HCT116 (cell line): ENCODE results near the gene NFATC3. TPM values are rescaled to one million over a fixed set of nuclear protein-coding genes. Genes with fewer than 3 reads are reported as not detected.
A peak's percentile ranks its signal among the peaks of the same experiment; 100 is the strongest.

Experiments used
- ATAC-seq: fragments of 200-7000 bp; cut with Tn5 transposase; 2 replicates; pipeline ENCODE4 v1.9.1; 2020; ENCODE audit warnings: mild to moderate bottlenecking, moderate library complexity
- BruUV-seq: library from RNA; stranded (reverse); fragments of 400-500 nt; replicated peaks from 2 replicates; lab custom pipeline; 2021; lab: Mats Ljungman, UMichigan
- CTCF ChIA-PET: fragments of 300-600 bp; sonication (Branson Sonifier 250); formaldehyde crosslinking; loops from one replicate; lab custom pipeline; 2021; ENCODE audit warnings: antibody characterized with exemption; lab: Charles Lee
- POLR2A ChIA-PET: fragments of 300-600, 350-600 bp; sonication (Branson Sonifier 250); formaldehyde crosslinking; loops from one replicate; lab custom pipeline; 2021; ENCODE audit warnings: antibody characterized with exemption; lab: Charles Lee
- RAD21 ChIA-PET, 2 experiments: fragments of 300-600 bp; sonication (Branson Sonifier 250); formaldehyde crosslinking; loops; one replicate each; lab custom pipeline; 2023; ENCODE audit warnings: low total read pairs in 2 of 2; ENCODE audit not compliant: uncharacterized antibody in 2 of 2, unreplicated experiment in 2 of 2, low non-redundant PET in 1 of 2; lab: Charles Lee
- DNase-seq: peaks from one replicate; pipeline ENCODE4 v3.0.0-alpha.2; 2010; ENCODE audit warnings: low read depth, low spot score
- H2AFZ ChIP-seq: fragments of 200-600 bp; shearing (Covaris generic), sonication (generic); 2 replicates; pipeline ENCODE4 v1.6.1; 2017; ENCODE audit warnings: low read depth, mixed run types, mixed read lengths, antibody characterized with exemption, low read length; ENCODE audit not compliant: poor library complexity, severe bottlenecking
- H3K27ac ChIP-seq: 2 replicates; pipeline ENCODE4 v1.5.1; 2012; ENCODE audit warnings: low read depth, low read length
- H3K27me3 ChIP-seq: fragments of 200-600 bp; sonication (generic); 2 replicates; pipeline ENCODE4 v1.6.1; 2016; ENCODE audit warnings: mixed run types, low read length, mixed read lengths; ENCODE audit not compliant: insufficient read depth
- H3K36me3 ChIP-seq, 2 experiments: fragments of 200-500 bp in 1 of 2; fragments of 200-600 bp in 1 of 2; sonication (Bioruptor generic) in 1 of 2; sonication (generic) in 1 of 2; 2 replicates each; pipeline versions ENCODE4 v1.5.1 to v1.6.1; 2014 to 2016; ENCODE audit warnings: low read length in 2 of 2, inconsistent platforms in 1 of 2, mixed read lengths in 1 of 2, mixed run types in 1 of 2; ENCODE audit not compliant: insufficient read depth in 2 of 2, control insufficient read depth in 1 of 2
- H3K4me1 ChIP-seq, 2 experiments: fragments of 200-600 bp in 1 of 2; sonication (generic) in 1 of 2; 2 replicates each; pipeline versions ENCODE4 v1.5.1 to v1.6.1; 2012 to 2017; ENCODE audit warnings: low read length in 2 of 2, inconsistent platforms in 1 of 2, mild to moderate bottlenecking in 1 of 2, mixed read lengths in 1 of 2, mixed run types in 1 of 2, moderate library complexity in 1 of 2; ENCODE audit not compliant: insufficient read depth in 2 of 2, control insufficient read depth in 1 of 2
- H3K4me2 ChIP-seq: fragments of 200-600 bp; sonication (generic); 2 replicates; pipeline ENCODE4 v1.6.1; 2017; ENCODE audit warnings: mixed run types, low read length, mixed read lengths
- H3K4me3 ChIP-seq, 2 experiments: fragments of 200-600 bp in 1 of 2; sonication (generic) in 1 of 2; replicated peaks in 1 of 2; 2 replicates each; pipeline ENCODE4 v1.5.1; 2011 to 2016; ENCODE audit warnings: low read length in 2 of 2, control low read depth in 1 of 2, low read depth in 1 of 2, mild to moderate bottlenecking in 1 of 2, mixed read lengths in 1 of 2, mixed run types in 1 of 2
- H3K79me2 ChIP-seq: fragments of 200-600 bp; sonication (generic); 2 replicates; pipeline ENCODE4 v1.6.1; 2017; ENCODE audit warnings: mild to moderate bottlenecking, mixed run types, low read length, moderate library complexity, mixed read lengths; ENCODE audit not compliant: insufficient read depth
- H3K9ac ChIP-seq: fragments of 200-600 bp; sonication (generic); 2 replicates; pipeline ENCODE4 v1.6.1; 2016; ENCODE audit warnings: low read length, mixed read lengths
- H3K9me2 ChIP-seq: fragments of 200-600 bp; sonication (generic), shearing (Covaris generic); 2 replicates; pipeline ENCODE4 v1.6.1; 2017; ENCODE audit warnings: mixed run types, mild to moderate bottlenecking, moderate library complexity; ENCODE audit not compliant: insufficient read depth
- H3K9me3 ChIP-seq, 2 experiments: fragments of 200-500 bp in 1 of 2; fragments of 200-600 bp in 1 of 2; sonication (Bioruptor generic) in 1 of 2; sonication (generic) in 1 of 2; 2 replicates each; pipeline ENCODE4 v1.6.1; 2014 to 2017; ENCODE audit warnings: low read length in 2 of 2, mixed read lengths in 2 of 2, inconsistent platforms in 1 of 2, low read depth in 1 of 2, mild to moderate bottlenecking in 1 of 2, mixed run types in 1 of 2, moderate library complexity in 1 of 2; ENCODE audit not compliant: control insufficient read depth in 1 of 2, insufficient read depth in 1 of 2
- H4K20me1 ChIP-seq: fragments of 200-600 bp; sonication (generic), shearing (Covaris generic); 2 replicates; pipeline ENCODE4 v1.6.1; 2017; ENCODE audit warnings: mixed run types, mild to moderate bottlenecking, moderate library complexity; ENCODE audit not compliant: insufficient read depth
- CBX3 ChIP-seq: IDR thresholded peaks from 2 replicates; pipeline ENCODE4 v1.6.1; 2012; ENCODE audit warnings: low read depth
- EGR1 ChIP-seq: IDR thresholded peaks from 2 replicates; pipeline ENCODE4 v1.6.1; 2012; ENCODE audit warnings: low read depth
- EZH2 ChIP-seq: fragments of 200-600 bp; sonication (generic); IDR thresholded peaks from 2 replicates; pipeline ENCODE4 v1.6.1; 2017; ENCODE audit warnings: antibody characterized with exemption, mixed run types
- POLR2AphosphoS5 ChIP-seq: IDR thresholded peaks from 2 replicates; pipeline ENCODE4 v1.6.1; 2011; ENCODE audit warnings: mild to moderate bottlenecking, low read depth, low read length, moderate library complexity
- RAD21 ChIP-seq: IDR thresholded peaks from 2 replicates; pipeline ENCODE4 v1.6.1; 2012; ENCODE audit warnings: low read depth, mild to moderate bottlenecking
- SIN3A ChIP-seq: IDR thresholded peaks from 2 replicates; pipeline ENCODE4 v1.6.1; 2012; ENCODE audit warnings: low read depth
- YY1 ChIP-seq: IDR thresholded peaks from 2 replicates; pipeline ENCODE4 v1.6.1; 2011; ENCODE audit warnings: low read length, low read depth, moderate library complexity, mild to moderate bottlenecking; ENCODE audit not compliant: insufficient replicate concordance; ENCODE audit errors: extremely low read depth
- intact Hi-C: fragments of 100-400 bp; cut with micrococcal nuclease; formaldehyde crosslinking; loops from 2 replicates; pipeline ENCODE4 v1.10.0; 2022
- total RNA-seq: library from RNA; stranded (reverse); gene quantifications from one replicate; pipeline ENCODE4 v1.2.1, GENCODE V29; 2021; ENCODE audit not compliant: unreplicated experiment
- TF ChIP-seq, protein P1 (sequence below): IDR thresholded peaks from 2 replicates; pipeline ENCODE4 v1.6.1; 2012
- TF ChIP-seq, protein P2 (sequence below): IDR thresholded peaks from 2 replicates; pipeline ENCODE4 v1.6.1; 2012

NFATC3 gene
- total RNA-seq, 1 experiment from 2014 or later: 25.6 TPM

DNA sequence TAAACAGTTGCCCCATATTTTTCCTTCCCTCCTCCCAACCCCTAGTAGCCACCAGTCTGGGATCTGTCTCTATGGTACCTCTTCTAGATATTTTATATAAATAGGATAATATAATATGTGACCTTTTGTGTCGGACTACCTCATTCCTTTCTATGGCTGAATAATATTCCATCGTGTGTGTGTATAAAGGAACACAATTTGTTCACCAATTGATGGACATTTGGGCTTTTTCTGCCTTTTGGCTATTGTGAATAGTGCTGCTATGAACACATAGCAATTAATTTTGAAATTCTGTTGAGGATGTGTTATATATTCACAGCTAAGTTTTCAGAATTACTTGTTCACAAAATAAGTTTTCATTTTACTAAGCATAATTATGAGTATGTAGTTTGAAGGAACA lies 2.5 kb downstream of the NFATC3 start:
- H3K27me3 ChIP-seq: no peaks in the 10 kb centered on the region
- intact Hi-C loops: loop anchor here (2.0 kb wide), 1 partner anchor 141 kb away; no protein-coding TSS in a partner anchor
- RAD21 ChIA-PET: no interaction called here
- peak overlapping the region; percentile 74; the same call in 1 of the 2 replicates for H3K4me2 ChIP-seq
- H2AFZ ChIP-seq: no peak overlapping the region
- TF ChIP-seq CBX3 (no peak), SIN3A (no peak)
- POLR2A ChIA-PET: interaction anchor here (1.5 kb wide), 1 partner anchor 148 kb away, joined by 4 read pairs; the partner anchor contains the start of gene ESRP2
- no peak for ATAC-seq
- DNase-seq: no peak
- peaks cover 20 to 27% of the 10 kb centered on the region in 2 experiments; a peak in 3 of 4 replicates for H3K4me1 ChIP-seq
- no peak overlapping the region for H3K9ac ChIP-seq
- no peaks in the 10 kb centered on the region for H3K9me2 ChIP-seq
- BruUV-seq: no TSS peak
- H3K36me3 ChIP-seq: no peaks in the 10 kb centered on the region
- peaks cover 72% of the 10 kb centered on the region for H3K79me2 ChIP-seq
- no peaks in the 10 kb centered on the region; the same call in 1 of the 2 replicates for H4K20me1 ChIP-seq
- no peak overlapping the region for H3K4me3 ChIP-seq
- no peaks in the 10 kb centered on the region for H3K9me3 ChIP-seq
- CTCF ChIA-PET: no interaction called here
- H3K27ac ChIP-seq: no peak overlapping the region

DNA sequence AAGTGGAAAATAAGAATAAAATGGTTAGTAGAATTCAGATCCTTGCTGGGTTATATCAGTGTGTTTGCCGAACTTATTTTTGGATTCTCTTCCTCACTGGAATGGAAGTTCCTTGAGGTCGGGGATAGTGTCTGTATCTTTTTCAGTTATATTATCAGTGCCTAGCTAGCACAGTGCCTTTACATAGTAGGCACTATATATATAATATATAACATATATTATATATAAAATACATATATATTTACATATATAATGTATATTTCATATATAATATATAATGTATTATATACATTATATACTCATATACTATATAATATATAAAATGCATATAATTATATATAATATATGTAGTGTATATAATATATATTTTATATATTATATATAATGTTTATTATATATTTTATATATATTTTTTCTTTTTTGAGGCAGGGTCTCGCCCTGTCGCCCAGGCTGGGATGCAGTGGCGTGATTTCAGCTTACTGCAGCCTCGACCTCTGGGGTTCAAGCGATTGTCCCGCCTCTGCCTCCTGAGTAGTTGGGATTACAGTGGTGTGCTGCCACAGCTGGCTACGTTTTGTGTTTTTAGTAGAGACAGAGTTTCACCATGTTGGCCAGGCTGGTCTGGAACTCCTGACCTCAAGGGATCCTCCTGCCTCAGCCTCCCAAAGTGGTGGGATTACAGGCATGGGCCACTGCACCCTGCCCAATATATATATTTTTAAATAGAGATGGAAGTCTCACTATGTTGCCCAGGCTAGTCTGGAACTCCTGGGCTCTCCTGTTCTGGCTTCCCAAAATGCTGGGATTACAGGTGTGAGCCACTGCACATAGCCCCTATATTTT lies 3.2 kb downstream of the NFATC3 start:
- Histone ChIP-seq H2AFZ (no peak overlapping the region), H3K4me3 (no peak overlapping the region), H3K9me3 (no peaks in the 10 kb centered on the region), H3K36me3 (no peaks in the 10 kb centered on the region), H3K27me3 (no peaks in the 10 kb centered on the region), H3K79me2 (peaks cover 78% of the 10 kb centered on the region), H3K9ac (no peak overlapping the region), H3K4me1 (peaks cover 20 to 27% of the 10 kb centered on the region in 2 experiments; a peak in 3 of 4 replicates), H3K9me2 (no peaks in the 10 kb centered on the region), H3K4me2 (no peak overlapping the region), H4K20me1 (no peaks in the 10 kb centered on the region; the same call in 1 of the 2 replicates), H3K27ac (no peak overlapping the region)
- ChIA-PET RAD21 (no interaction called here), CTCF (no interaction called here), POLR2A (interaction anchor here (1.5 kb wide), 1 partner anchor 148 kb away, joined by 4 read pairs; the partner anchor contains the start of gene ESRP2)
- no peak for ATAC-seq
- BruUV-seq: no TSS peak
- TF ChIP-seq EZH2: no peak
- TF ChIP-seq YY1: no peak
- TF ChIP-seq EGR1: no peak
- TF ChIP-seq, protein P1, sequence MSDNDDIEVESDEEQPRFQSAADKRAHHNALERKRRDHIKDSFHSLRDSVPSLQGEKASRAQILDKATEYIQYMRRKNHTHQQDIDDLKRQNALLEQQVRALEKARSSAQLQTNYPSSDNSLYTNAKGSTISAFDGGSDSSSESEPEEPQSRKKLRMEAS: no peak
- TF ChIP-seq, protein P2, sequence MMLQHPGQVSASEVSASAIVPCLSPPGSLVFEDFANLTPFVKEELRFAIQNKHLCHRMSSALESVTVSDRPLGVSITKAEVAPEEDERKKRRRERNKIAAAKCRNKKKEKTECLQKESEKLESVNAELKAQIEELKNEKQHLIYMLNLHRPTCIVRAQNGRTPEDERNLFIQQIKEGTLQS: no peak
- TF ChIP-seq POLR2AphosphoS5: no peak
- TF ChIP-seq RAD21: no peak
- no peak for TF ChIP-seq CBX3
- no peak for DNase-seq
- intact Hi-C loops: no loop called here
